GM08714 (cell line): ENCODE results near the gene NFYC.

Experiments
- H3K4me3 ChIP-seq: fragments of 200-500 bp; sonication (Bioruptor generic); 2 replicates; pipeline ENCODE4 v1.5.1; 2014; ENCODE audit warnings: mild to moderate bottlenecking, low read length, inconsistent platforms
- ZNF274 ChIP-seq: IDR thresholded peaks from 2 replicates; pipeline ENCODE4 v1.6.1; 2012; ENCODE audit warnings: mild to moderate bottlenecking, low read depth, low read length

NFYC gene

GRCh38 chr1:40691538-40692428 is at the start of gene NFYC:
TSS of gene NFYC (plus strand) at chr1:40691704. CDS start at chr1:40738844, 47,140 bp downstream.
- no peak for TF ChIP-seq ZNF274
- peak within 1 kb of the TSS; percentile 90 for H3K4me3 ChIP-seq

GRCh38 chr1:40645118-40645680 is 46.3 kb upstream of the NFYC start:
- TF ChIP-seq ZNF274: no peak
- no peak overlapping the region for H3K4me3 ChIP-seq

DNA sequence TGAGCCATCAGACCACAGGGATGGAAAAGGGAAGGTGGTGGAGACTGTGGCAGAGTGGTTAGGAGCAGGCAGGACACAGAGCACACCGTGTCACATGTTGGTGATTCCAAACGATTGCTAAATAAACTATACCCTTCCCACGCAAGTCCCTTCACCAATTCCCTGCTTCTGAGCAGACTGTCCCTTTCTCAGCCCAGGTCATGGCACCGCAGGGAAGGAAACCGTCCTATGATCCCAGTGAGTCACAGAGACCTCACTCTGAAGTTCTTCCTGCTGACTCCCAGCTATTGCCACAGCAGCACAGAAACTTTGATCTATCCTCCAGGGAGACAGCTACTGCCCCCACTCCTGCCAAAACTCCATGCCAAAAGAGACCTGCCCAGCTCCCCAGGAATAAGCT is 45.2 kb upstream of the NFYC start:
- H3K4me3 ChIP-seq: no peak overlapping the region

DNA sequence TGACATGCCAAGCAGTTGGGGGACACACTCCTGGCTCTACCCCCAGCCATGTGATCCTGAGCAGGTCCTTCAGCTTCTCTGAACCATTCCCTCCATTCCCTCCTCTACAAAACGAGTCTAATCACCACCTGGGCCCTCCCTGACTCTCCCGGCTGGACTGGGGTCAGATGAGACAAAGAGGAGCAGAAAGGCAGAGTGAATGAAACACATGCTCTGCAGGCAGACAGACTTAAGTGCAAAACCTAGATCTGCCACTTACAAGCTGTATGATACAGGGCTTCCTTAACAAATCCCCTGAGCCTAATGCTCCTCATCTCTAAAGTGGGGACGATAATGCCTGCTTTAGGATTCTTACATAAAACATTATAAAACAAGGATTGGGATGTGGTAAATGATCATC is 43.3 kb upstream of the NFYC start:
- no peak for TF ChIP-seq ZNF274
- H3K4me3 ChIP-seq: no peak overlapping the region

More for the DNA sequence above, 45.2 kb upstream of the NFYC start:
- TF ChIP-seq ZNF274: no peak

DNA sequence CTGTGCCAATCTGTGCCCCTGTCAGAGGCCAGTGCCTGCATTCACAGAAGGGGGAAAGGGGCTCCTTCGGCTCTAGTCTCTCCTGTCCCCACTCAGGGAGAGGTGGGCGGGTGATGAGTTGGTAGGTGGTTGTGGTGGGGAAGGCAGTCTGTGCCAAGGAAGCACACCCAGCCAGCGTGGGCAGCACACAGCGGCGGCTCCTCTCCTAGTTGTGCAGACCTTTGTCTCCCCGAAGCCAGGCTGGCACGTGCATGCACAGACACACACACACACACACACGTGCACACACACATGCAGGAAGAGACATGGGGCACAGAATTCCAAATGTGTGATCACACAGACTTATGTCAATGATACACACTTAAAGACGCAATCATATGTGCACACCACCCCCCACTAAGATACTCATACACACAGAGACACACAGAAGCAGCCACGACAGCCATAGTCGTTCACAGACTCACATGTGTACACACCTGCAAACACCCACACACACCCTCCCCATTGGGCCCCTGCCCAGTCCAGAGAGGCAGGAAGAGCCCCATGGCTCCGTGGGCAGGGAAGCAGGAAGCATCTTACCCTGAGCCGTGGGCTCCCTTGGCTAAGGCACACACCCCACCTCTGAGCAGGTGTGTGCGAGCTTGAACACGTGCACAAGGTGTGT is 42.4 kb upstream of the NFYC start:
- TF ChIP-seq ZNF274: no peak
- H3K4me3 ChIP-seq: no peak overlapping the region

DNA sequence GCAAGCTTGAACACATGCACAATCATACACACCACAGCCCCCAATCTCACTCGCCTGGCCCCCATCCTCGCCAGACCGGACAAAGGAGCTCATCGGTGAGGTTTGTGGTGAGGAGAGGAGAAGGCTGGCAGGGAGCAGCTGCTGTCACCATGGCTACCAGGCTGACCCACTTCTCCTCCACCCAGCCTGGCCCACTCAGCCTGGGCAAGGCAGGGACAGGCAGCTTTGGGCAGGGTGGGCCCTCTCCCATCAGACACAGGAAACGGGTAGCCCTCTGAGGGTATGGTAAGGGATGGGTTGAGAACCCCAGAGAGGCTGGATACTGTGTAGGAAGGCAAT is 41.9 kb upstream of the NFYC start:
- H3K4me3 ChIP-seq: no peak overlapping the region
- TF ChIP-seq ZNF274: no peak

GRCh38 chr1:40650075-40650474 is 41.4 kb upstream of the NFYC start:
- no peak for TF ChIP-seq ZNF274
- no peak overlapping the region for H3K4me3 ChIP-seq

DNA sequence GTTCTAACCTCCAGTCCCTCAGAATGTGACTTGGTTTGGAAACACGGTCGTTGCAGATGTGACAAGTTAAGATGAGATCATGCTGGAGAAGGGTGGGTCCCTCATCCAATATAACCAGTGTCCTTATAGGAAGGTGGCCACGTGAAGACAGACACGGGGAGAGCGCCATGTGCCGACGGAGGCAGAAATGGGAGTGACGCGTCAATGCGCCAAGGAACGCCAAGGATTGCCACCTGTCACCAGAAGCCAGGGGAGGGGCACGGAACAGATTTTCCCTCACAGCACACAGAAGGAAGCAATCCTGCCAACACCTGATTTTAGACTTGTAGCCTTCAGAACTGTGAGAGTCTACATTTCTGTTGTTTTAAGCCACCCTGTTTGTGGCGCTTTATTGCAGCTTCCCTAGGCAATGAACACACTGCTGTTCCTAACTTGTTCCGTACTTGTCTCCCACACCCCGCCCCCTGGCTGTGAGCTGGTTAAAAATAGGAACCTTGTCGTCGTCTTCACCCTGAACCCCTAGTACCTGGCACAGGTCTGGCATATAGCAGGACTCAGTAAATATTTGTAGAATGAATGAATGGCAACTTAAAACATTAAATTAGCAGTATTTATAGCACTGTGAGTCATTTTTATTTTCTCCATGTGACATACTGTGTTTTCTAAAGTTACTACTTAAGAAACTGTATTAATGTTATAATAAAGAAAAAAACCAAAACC is 40.2 kb upstream of the NFYC start:
- no peak for TF ChIP-seq ZNF274
- H3K4me3 ChIP-seq: no peak overlapping the region

GRCh38 chr1:40652468-40652867 is 39.0 kb upstream of the NFYC start:
- TF ChIP-seq ZNF274: no peak
- no peak overlapping the region for H3K4me3 ChIP-seq

GRCh38 chr1:40652979-40653378 is 38.5 kb upstream of the NFYC start:
- no peak overlapping the region for H3K4me3 ChIP-seq
- TF ChIP-seq ZNF274: no peak

DNA sequence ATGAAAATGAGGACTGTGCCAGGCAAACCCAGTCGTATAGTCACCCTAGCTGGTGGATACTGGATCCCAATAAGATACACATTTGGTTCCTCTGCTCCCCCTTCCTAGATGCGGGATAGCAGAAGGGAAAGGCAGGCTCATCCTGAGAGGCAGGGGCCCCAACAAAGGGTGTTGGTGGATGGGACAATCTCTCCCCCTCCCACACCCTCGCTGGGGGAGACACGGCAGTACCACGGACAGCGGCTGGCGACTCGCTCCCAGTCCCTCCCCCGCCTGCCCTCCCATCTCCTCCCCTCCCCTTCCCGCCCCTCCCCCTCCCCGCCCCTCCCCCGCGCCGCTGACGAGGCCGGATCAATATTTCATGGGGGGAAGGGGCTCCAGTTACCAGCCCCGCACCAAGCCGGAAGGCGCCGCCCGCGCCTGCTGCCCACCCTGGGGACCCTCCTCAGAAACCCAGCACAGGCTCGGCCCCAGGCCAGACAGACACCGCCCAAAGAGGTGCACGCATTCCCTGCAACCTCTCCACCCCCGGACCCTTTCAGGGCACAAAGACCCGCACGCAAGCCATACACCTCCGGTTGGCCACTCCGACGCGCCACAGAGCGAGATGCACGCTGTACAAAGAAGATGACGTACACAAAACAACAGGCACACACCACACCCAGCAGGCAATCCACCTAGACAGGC is 37.5 kb upstream of the NFYC start:
- no peak overlapping the region for H3K4me3 ChIP-seq
- TF ChIP-seq ZNF274: no peak

GRCh38 chr1:40657046-40657445 is 34.5 kb upstream of the NFYC start:
- H3K4me3 ChIP-seq: no peak overlapping the region
- TF ChIP-seq ZNF274: no peak

- no peak for TF ChIP-seq ZNF274
- no peak overlapping the region for H3K4me3 ChIP-seq
These were observed 32.5 kb upstream of the NFYC start for GRCh38 chr1:40658751-40659648.
